ENCODE data around the gene BTBD18.

The BTBD18 gene

DNA sequence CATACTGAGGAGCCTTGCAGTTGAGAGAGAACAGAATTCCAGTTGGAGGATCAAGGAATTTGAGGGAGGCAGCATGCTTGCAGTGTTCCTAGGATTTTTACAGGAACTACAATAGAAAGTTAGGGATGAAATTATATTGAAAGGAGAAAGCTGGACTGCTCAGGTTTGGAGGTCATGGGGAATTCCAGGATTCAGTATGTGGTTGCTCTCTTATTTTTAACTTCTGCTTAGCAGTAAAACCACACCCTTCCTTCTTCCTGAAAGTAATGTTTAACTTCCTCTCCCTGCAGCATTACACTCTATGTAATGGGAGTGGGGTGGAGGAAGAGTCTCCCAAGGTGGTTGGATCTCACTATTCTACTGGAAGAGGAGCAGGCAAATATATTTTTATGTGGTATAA is 41.3 kb upstream of the BTBD18 start:
- no peak for TF ChIP-seq CEBPB (IDR thresholded peaks at IDR 0.05)
- TF ChIP-seq, protein P1, sequence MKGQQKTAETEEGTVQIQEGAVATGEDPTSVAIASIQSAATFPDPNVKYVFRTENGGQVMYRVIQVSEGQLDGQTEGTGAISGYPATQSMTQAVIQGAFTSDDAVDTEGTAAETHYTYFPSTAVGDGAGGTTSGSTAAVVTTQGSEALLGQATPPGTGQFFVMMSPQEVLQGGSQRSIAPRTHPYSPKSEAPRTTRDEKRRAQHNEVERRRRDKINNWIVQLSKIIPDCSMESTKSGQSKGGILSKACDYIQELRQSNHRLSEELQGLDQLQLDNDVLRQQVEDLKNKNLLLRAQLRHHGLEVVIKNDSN (IDR thresholded peaks at IDR 0.05) = no peak
- TF ChIP-seq NFIC (IDR thresholded peaks at IDR 0.05) = no peak
- TF ChIP-seq TAF1 (IDR thresholded peaks at IDR 0.05; ENCODE audit: low read depth) = no peak
- TF ChIP-seq FOXM1 (IDR thresholded peaks at IDR 0.05; ENCODE audit: borderline replicate concordance, low read depth) = no peak
- TF ChIP-seq EP300 (IDR thresholded peaks at IDR 0.05; ENCODE audit: borderline replicate concordance) = no peak
- TF ChIP-seq, protein P2, sequence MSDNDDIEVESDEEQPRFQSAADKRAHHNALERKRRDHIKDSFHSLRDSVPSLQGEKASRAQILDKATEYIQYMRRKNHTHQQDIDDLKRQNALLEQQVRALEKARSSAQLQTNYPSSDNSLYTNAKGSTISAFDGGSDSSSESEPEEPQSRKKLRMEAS (IDR thresholded peaks at IDR 0.05) = no peak
- no peak for TF ChIP-seq ZBTB7A (IDR thresholded peaks at IDR 0.05; ENCODE audit: low read depth)
- no peak for TF ChIP-seq CREB1 (IDR thresholded peaks at IDR 0.05; ENCODE audit: low read depth)
- TF ChIP-seq EGR1 (IDR thresholded peaks at IDR 0.05) = no peak
- TF ChIP-seq REST (IDR thresholded peaks at IDR 0.05; ENCODE audit: low read depth) = no peak
- no peak for TF ChIP-seq RAD21 (IDR thresholded peaks at IDR 0.05; ENCODE audit: low read depth)
- TF ChIP-seq YY1 (IDR thresholded peaks at IDR 0.05; ENCODE audit: low read depth) = no peak
- no peak for TF ChIP-seq TCF12 (IDR thresholded peaks at IDR 0.05; ENCODE audit: low read depth)
- TF ChIP-seq TEAD4 (IDR thresholded peaks at IDR 0.05) = no peak

GRCh38 chr11:57792060-57792541 is 40.5 kb upstream of the BTBD18 start:
- no peak for TF ChIP-seq ZBTB7A (IDR thresholded peaks at IDR 0.05; ENCODE audit: low read depth)
- TF ChIP-seq NFIC (IDR thresholded peaks at IDR 0.05) = no peak
- TF ChIP-seq, protein P2 (IDR thresholded peaks at IDR 0.05) = no peak
- TF ChIP-seq TEAD4 (IDR thresholded peaks at IDR 0.05) = no peak
- TF ChIP-seq EP300 (IDR thresholded peaks at IDR 0.05; ENCODE audit: borderline replicate concordance) = no peak
- TF ChIP-seq CEBPB (IDR thresholded peaks at IDR 0.05) = no peak
- no peak for TF ChIP-seq YY1 (IDR thresholded peaks at IDR 0.05; ENCODE audit: low read depth)
- TF ChIP-seq, protein P1 (IDR thresholded peaks at IDR 0.05) = no peak
- TF ChIP-seq FOXM1 (IDR thresholded peaks at IDR 0.05; ENCODE audit: borderline replicate concordance, low read depth) = no peak
- TF ChIP-seq TCF12 (IDR thresholded peaks at IDR 0.05; ENCODE audit: low read depth) = no peak
- TF ChIP-seq TAF1 (IDR thresholded peaks at IDR 0.05; ENCODE audit: low read depth) = no peak
- no peak for TF ChIP-seq REST (IDR thresholded peaks at IDR 0.05; ENCODE audit: low read depth)
- TF ChIP-seq CREB1 (IDR thresholded peaks at IDR 0.05; ENCODE audit: low read depth) = no peak

DNA sequence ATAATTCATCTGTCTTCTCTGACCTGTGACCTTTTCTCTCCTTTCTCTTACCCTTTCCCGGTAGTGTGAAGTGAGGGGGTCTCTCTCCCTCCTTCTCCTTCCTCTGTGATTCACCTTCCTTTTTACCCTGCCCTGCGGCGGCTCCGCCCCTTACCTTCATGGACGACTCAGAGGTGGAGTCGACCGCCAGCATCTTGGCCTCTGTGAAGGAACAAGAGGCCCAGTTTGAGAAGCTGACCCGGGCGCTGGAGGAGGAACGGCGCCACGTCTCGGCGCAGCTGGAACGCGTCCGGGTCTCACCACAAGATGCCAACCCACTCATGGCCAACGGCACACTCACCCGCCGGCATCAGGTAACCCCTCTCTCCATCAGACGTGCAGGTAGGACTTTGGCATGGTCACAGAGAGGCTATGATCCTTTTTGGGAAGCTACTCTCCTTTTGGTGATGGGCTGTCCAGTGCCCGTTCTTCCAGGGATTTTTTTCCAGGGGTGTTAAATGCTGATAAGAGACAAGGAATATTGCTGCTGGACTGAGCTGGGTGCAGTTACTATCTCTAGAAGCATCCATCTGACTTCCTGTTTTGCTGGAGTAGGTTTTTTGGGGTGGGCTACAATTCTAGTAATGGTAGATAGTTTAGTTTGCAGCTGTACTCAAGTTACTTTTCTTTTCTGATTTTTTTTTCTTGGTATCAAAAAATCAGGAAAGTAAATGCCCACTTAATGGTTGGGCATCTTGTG is 39.9 kb upstream of the BTBD18 start:
- TF ChIP-seq CREB1 (IDR thresholded peaks at IDR 0.05; ENCODE audit: low read depth) = no peak
- no peak for TF ChIP-seq CEBPB (IDR thresholded peaks at IDR 0.05)
- no peak for TF ChIP-seq EGR1 (IDR thresholded peaks at IDR 0.05)
- TF ChIP-seq EP300 (IDR thresholded peaks at IDR 0.05; ENCODE audit: borderline replicate concordance) = no peak
- TF ChIP-seq TCF12 (IDR thresholded peaks at IDR 0.05; ENCODE audit: low read depth) = no peak
- TF ChIP-seq NFIC (IDR thresholded peaks at IDR 0.05) = no peak
- TF ChIP-seq FOXM1 (IDR thresholded peaks at IDR 0.05; ENCODE audit: borderline replicate concordance, low read depth) = no peak
- TF ChIP-seq, protein P1 (IDR thresholded peaks at IDR 0.05) = no peak
- TF ChIP-seq YY1 (IDR thresholded peaks at IDR 0.05; ENCODE audit: low read depth) = no peak
- no peak for TF ChIP-seq RAD21 (IDR thresholded peaks at IDR 0.05; ENCODE audit: low read depth)
- TF ChIP-seq, protein P2 (IDR thresholded peaks at IDR 0.05) = no peak
- TF ChIP-seq ZBTB7A (IDR thresholded peaks at IDR 0.05; ENCODE audit: low read depth) = no peak
- no peak for TF ChIP-seq TAF1 (IDR thresholded peaks at IDR 0.05; ENCODE audit: low read depth)
- no peak for TF ChIP-seq REST (IDR thresholded peaks at IDR 0.05; ENCODE audit: low read depth)
- no peak for TF ChIP-seq TEAD4 (IDR thresholded peaks at IDR 0.05)

All from Ishikawa (cell line).